ENCODE measurements around the gene PHPT1. TPM values are rescaled to one million over a fixed set of nuclear protein-coding genes. Genes with fewer than 3 reads are reported as not detected.
"Not testable (repeated sequence)": the region's sequence is repeated elsewhere in the genome, so short reads cannot be mapped to it uniquely, and the experiment has no call there.

PHPT1 gene
- total RNA-seq, 4 donors from 2014 or later: 42.6 to 71.0 (median 66.7) TPM

- TF ChIP-seq CTCF (IDR thresholded peaks at IDR 0.05) (no peak), POLR2A (IDR thresholded peaks at IDR 0.05) (no peak), EP300 (IDR thresholded peaks at IDR 0.05) (no peak)
- H3K27ac ChIP-seq: no peak overlapping the region
- H3K27me3 ChIP-seq: no peaks in the 10 kb centered on the region
- DNase-seq (ENCODE audit: low spot score in 2 of 2): no peak
- WGBS, 2 donors: 88 to 90% methylated on average over 28 to 29 of the region's 30 CpGs
- H3K9me3 ChIP-seq: no peaks in the 10 kb centered on the region
- no peak overlapping the region for H3K4me3 ChIP-seq
- peaks cover 0 to 87% (median 18%) of the 10 kb centered on the region in 3 donors for H3K36me3 ChIP-seq
- H3K4me1 ChIP-seq: no peaks in the 10 kb centered on the region
Measured at GRCh38 chr9:136831002-136831719, 18.0 kb upstream of the PHPT1 start.

- Histone ChIP-seq H3K36me3 (peaks cover 0 to 87% (median 18%) of the 10 kb centered on the region in 3 donors), H3K27ac (no peak overlapping the region), H3K4me3 (no peak overlapping the region), H3K9me3 (no peaks in the 10 kb centered on the region), H3K4me1 (no peaks in the 10 kb centered on the region), H3K27me3 (no peaks in the 10 kb centered on the region)
- TF ChIP-seq POLR2A (IDR thresholded peaks at IDR 0.05) (no peak), CTCF (IDR thresholded peaks at IDR 0.05) (no peak), EP300 (IDR thresholded peaks at IDR 0.05) (no peak)
- 83 to 91% methylated on average over 14 to 23 of the region's 23 CpGs for WGBS, 2 donors
- no peak for DNase-seq (ENCODE audit: low spot score in 2 of 2)
Measured at GRCh38 chr9:136831720-136832104, 17.5 kb upstream of the PHPT1 start.

GRCh38 chr9:136832581-136832980 lies 16.6 kb upstream of the PHPT1 start:
- H3K27me3 ChIP-seq: no peaks in the 10 kb centered on the region
- H3K27ac ChIP-seq: no peak overlapping the region
- WGBS, 2 donors: 94 to 95% methylated on average over 9 of the region's 9 CpGs
- no peak overlapping the region for H3K4me3 ChIP-seq
- TF ChIP-seq CTCF (IDR thresholded peaks at IDR 0.05) (no peak), POLR2A (IDR thresholded peaks at IDR 0.05) (no peak), EP300 (IDR thresholded peaks at IDR 0.05) (no peak)
- peaks cover 0 to 87% (median 18%) of the 10 kb centered on the region in 3 donors for H3K36me3 ChIP-seq
- H3K4me1 ChIP-seq: no peaks in the 10 kb centered on the region
- no peaks in the 10 kb centered on the region for H3K9me3 ChIP-seq
- no peak for DNase-seq (ENCODE audit: low spot score in 2 of 2)

- peaks cover 0 to 87% (median 18%) of the 10 kb centered on the region in 3 donors for H3K36me3 ChIP-seq
- H3K4me3 ChIP-seq; H3K27me3 ChIP-seq; DNase-seq (ENCODE audit: low spot score in 2 of 2); H3K4me1 ChIP-seq; H3K27ac ChIP-seq; H3K9me3 ChIP-seq: not testable (repeated sequence)
- 63 to 68% methylated on average over 8 to 10 of the region's 16 CpGs for WGBS, 2 donors
Measured at GRCh38 chr9:136833381-136834048, 15.7 kb upstream of the PHPT1 start.

GRCh38 chr9:136835162-136835931 lies 13.9 kb upstream of the PHPT1 start:
- no peak for DNase-seq (ENCODE audit: low spot score in 2 of 2)
- Histone ChIP-seq H3K4me3 (no peak overlapping the region), H3K27me3 (no peaks in the 10 kb centered on the region), H3K36me3 (peaks cover 0 to 87% (median 6%) of the 10 kb centered on the region in 3 donors), H3K4me1 (peaks cover 0 to 6% (median under 1%) of the 10 kb centered on the region in 4 donors), H3K9me3 (no peaks in the 10 kb centered on the region), H3K27ac (no peak overlapping the region)
- TF ChIP-seq CTCF (IDR thresholded peaks at IDR 0.05): no peak
- TF ChIP-seq EP300 (IDR thresholded peaks at IDR 0.05): no peak
- TF ChIP-seq POLR2A (IDR thresholded peaks at IDR 0.05): no peak
- WGBS, 2 donors: 90 to 94% methylated on average over 30 to 34 of the region's 36 CpGs
